Subcutaneous adipose tissue (tissue), 4 donors: ENCODE results near the gene OR8B12. TPM values are rescaled to one million over a fixed set of nuclear protein-coding genes. Genes with fewer than 3 reads are reported as not detected.

Experiments
- total RNA-seq, 4 donors: library from RNA; depleted of rRNA; stranded (reverse); fragments of >200 nt; gene quantifications; one replicate each; pipeline ENCODE4 v1.1.0, GENCODE V29; 2016
- TF ChIP-seq, protein P1 (sequence below): fragments of 450-650 bp; IDR thresholded peaks from one replicate; pipeline ENCODE4 v1.5.1; 2016; ENCODE audit warnings: low read depth, mild to moderate bottlenecking, control low read depth, antibody characterized with exemption, moderate library complexity

Gene OR8B12, protein sequence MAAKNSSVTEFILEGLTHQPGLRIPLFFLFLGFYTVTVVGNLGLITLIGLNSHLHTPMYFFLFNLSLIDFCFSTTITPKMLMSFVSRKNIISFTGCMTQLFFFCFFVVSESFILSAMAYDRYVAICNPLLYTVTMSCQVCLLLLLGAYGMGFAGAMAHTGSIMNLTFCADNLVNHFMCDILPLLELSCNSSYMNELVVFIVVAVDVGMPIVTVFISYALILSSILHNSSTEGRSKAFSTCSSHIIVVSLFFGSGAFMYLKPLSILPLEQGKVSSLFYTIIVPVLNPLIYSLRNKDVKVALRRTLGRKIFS
- not detected for total RNA-seq

DNA sequence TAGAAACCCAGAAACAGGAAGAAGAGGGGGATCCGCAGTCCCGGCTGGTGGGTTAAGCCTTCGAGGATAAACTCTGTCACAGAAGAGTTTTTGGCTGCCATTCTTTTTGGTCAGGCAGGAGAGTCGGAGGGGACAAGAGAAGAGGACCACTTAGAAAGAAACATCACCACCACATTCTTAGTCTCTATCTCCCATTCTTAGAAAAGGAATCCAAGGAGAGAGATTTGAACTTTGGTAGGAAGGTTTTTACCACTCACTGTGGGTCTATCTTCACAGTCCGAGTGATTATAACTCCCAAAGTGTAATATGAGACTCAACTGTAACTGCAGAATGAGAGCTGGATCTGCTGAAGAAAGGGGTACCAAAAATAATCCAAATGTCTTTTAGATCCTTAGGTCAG, at the start of gene OR8B12:
TSS of gene OR8B12 (minus strand) at position 101 of the 400 bp plus-strand sequence. CDS start at position 101, 0 bp downstream.
- TF ChIP-seq, protein P1, sequence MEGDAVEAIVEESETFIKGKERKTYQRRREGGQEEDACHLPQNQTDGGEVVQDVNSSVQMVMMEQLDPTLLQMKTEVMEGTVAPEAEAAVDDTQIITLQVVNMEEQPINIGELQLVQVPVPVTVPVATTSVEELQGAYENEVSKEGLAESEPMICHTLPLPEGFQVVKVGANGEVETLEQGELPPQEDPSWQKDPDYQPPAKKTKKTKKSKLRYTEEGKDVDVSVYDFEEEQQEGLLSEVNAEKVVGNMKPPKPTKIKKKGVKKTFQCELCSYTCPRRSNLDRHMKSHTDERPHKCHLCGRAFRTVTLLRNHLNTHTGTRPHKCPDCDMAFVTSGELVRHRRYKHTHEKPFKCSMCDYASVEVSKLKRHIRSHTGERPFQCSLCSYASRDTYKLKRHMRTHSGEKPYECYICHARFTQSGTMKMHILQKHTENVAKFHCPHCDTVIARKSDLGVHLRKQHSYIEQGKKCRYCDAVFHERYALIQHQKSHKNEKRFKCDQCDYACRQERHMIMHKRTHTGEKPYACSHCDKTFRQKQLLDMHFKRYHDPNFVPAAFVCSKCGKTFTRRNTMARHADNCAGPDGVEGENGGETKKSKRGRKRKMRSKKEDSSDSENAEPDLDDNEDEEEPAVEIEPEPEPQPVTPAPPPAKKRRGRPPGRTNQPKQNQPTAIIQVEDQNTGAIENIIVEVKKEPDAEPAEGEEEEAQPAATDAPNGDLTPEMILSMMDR = no peak

DNA sequence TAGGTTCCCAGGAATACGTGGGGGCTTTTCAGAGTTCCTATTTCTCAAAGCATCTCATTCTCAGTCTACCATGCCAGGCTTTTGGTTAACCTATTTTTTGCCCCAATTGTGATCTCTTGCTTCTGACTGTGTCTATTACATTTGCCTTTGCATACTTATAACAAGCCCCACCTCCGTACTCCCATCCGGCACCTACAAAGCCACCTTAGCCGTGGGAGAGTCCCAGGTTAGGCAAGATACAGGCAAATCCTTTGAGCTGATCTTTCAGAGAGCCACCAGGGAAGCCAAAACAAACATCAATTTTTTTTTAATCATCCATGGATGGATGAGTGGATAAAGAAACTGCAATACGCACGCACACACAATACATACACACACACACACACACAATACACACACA, 49.2 kb upstream of the OR8B12 start:
- TF ChIP-seq, protein P1 = no peak

DNA sequence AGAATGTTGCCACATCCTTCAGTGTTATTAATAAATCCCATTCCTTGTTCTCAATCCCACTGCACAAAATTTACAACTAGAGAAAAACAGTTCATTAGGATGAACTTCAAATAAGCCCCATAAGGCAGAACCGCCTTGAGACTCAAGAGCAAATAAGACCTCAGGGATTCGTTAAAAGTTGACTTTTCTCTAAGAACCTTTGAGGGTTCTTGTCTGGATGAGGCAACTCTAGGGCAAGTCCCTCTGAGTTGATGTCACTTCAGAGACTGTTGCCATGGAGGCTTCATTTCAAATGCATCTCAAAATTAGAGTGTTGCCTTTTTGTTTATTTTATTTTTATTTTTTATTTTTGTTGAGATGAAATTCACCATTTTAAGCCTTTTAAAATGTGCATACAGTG, 48.0 kb upstream of the OR8B12 start:
- TF ChIP-seq, protein P1 = no peak

DNA sequence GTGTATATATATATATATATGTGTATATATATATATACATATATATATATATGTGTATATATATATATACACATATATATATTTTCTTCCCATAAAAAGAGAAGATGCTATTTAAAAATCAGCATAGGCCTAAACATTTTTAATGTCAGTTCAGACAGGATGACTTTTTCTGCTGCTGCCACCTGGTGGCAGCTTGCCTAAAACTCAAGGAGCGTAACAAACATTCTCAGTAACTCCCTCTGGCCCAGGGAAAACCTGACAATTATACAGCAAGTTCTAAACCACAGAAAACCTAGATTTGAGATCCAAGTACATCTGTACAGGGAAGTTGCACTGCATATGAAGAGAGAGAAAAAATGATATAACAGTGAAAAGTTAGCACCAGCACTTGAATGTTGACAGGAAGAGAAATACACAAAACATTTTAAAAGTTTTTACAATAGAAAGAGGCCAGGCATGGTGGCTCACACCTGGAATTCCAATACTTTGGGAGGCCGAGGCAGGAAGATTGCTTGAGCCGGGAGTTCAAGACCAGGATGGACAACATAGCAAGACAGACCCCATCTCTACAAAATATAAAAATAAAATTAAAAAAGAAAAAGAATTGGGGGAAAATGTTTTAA, 42.9 kb upstream of the OR8B12 start:
- TF ChIP-seq, protein P1 = no peak

DNA sequence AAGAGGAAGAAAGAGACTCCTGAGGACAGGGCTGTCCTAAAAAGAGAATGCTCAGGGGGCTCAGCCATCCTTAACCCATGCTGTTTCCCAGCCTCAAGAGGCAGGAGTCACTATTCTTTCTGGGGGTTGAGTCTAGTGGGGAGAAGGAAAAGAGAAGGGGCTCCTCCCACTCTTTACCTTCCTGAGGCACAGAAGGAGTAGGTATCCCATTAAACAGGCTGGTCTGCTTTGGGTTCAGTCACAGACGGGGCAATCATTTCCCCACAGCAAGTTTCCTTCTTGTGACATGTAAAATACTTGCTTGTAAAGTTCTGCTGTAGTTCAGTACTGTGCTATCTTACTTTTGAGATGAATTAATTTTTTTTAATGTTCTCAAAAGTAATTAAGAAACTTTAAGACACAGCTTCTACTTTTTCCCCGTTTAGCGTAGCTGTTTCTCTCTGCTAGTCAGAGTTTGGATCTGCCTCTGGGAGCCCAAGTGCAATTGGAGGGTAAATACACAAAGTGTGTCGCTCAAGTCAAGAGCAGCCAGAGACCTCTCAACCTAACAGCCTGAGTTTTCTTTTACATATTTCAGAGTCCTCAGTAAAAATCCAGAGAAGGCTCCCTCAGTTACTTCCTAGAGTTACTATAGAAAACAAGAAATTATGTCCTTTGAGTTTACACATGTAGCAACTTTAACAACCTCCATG, 41.4 kb upstream of the OR8B12 start:
- TF ChIP-seq, protein P1 = no peak

DNA sequence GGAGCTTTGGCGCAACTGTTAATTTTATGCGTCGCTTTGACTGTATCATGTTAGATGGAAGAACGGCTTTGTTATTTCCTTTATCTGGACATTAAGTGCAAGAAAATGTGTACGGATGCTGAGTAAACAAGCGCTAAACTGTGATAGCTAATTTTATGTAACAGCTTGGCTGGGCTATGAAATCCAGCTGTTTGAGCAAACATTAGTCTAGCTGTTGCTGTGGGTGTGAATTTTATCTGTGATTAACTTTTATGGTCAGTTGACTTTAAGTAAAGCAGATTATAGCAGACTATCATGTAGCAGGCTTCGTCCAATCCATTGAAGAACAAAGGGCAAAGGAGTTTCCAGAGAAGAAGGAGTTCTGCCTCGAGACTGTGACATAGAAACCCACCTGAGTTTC, 40.3 kb upstream of the OR8B12 start:
- TF ChIP-seq, protein P1 = no peak

DNA sequence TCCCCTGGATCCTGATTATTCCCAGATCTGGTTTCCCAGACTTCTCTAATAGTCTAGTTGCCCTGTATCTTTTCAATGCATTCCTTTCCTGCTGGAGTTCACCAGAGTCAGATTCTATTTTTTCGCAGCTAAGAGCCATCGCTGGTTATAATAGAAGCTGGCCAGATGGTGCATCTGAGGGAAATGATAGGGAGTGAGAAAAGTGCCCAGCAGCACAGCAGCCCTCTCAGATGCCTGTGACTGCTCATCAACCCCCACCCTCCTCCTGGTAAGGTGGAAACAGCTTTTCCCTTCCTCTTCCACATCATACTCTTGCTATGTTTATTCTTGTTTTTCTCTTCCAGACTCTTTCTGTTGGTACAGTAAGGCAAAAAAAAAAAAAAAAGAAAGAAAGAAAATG, 39.1 kb upstream of the OR8B12 start:
- TF ChIP-seq, protein P1 = no peak
